HuH-7 (cell line): Measurements from ENCODE around the gene CFAP54.
"Not testable (repeated sequence)": the region's sequence is repeated elsewhere in the genome, so short reads cannot be mapped to it uniquely, and the experiment has no call there.

ENCODE experiments used
- DNase-seq: peaks from one replicate; pipeline ENCODE4 v3.0.0; 2011; ENCODE audit warnings: low spot score

CFAP54 gene

GRCh38 chr12:96478011-96478410 lies 11.4 kb upstream of the CFAP54 start:
- no peak for DNase-seq

GRCh38 chr12:96482086-96482485 lies 7.3 kb upstream of the CFAP54 start:
- DNase-seq, result no peak

- DNase-seq, result no peak
Measured at GRCh38 chr12:96483116-96483515, 6.3 kb upstream of the CFAP54 start.

- DNase-seq, result no peak
Measured at GRCh38 chr12:96486751-96487613, 2.4 kb upstream of the CFAP54 start.

- no peak for DNase-seq
Measured at GRCh38 chr12:96487634-96488033, 1.7 kb upstream of the CFAP54 start.

- DNase-seq, result no peak
Measured at GRCh38 chr12:96493106-96493505, 3.7 kb downstream of the CFAP54 start.

GRCh38 chr12:96494154-96494553 lies 4.8 kb downstream of the CFAP54 start:
- DNase-seq, result not testable (repeated sequence)

- no peak for DNase-seq
Measured at GRCh38 chr12:96495155-96495554, 5.8 kb downstream of the CFAP54 start.

- no peak for DNase-seq
Measured at GRCh38 chr12:96495841-96496545, 6.6 kb downstream of the CFAP54 start.

- no peak for DNase-seq
Measured at GRCh38 chr12:96496944-96497343, 7.6 kb downstream of the CFAP54 start.

GRCh38 chr12:96497855-96498254 lies 8.5 kb downstream of the CFAP54 start:
- DNase-seq, result no peak

- DNase-seq, result no peak
Measured at GRCh38 chr12:96500693-96501092, 11.3 kb downstream of the CFAP54 start.

- DNase-seq, result no peak
Measured at GRCh38 chr12:96501133-96501761, 11.9 kb downstream of the CFAP54 start.

- DNase-seq, result no peak
Measured at GRCh38 chr12:96501908-96502307, 12.5 kb downstream of the CFAP54 start.

GRCh38 chr12:96502477-96502876 lies 13.1 kb downstream of the CFAP54 start:
- no peak for DNase-seq

- no peak for DNase-seq
Measured at GRCh38 chr12:96502949-96503532, 13.7 kb downstream of the CFAP54 start.

GRCh38 chr12:96503976-96504375 lies 14.6 kb downstream of the CFAP54 start:
- no peak for DNase-seq

GRCh38 chr12:96506776-96507175 lies 17.4 kb downstream of the CFAP54 start:
- no peak for DNase-seq

- DNase-seq, result no peak
Measured at GRCh38 chr12:96510306-96510764, 21.0 kb downstream of the CFAP54 start.

GRCh38 chr12:96513166-96513565 lies 23.8 kb downstream of the CFAP54 start:
- DNase-seq, result no peak

GRCh38 chr12:96513681-96514080 lies 24.3 kb downstream of the CFAP54 start:
- DNase-seq, result no peak

GRCh38 chr12:96514328-96514727 lies 25.0 kb downstream of the CFAP54 start:
- DNase-seq, result no peak
